K562 (cell line): ENCODE results near the gene BRCA1. TPM values are rescaled to one million over a fixed set of nuclear protein-coding genes. Genes with fewer than 3 reads are reported as not detected.

Experiments
- BRD9 ChIP-seq: fragments of 450-650 bp; IDR thresholded peaks from 2 replicates; pipeline ENCODE4 v1.6.1; 2018; ENCODE audit warnings: low read depth; ENCODE audit not compliant: partially characterized antibody
- CEBPZ ChIP-seq: fragments of 150-350 bp; IDR thresholded peaks from 2 replicates; pipeline ENCODE4 v1.6.1; 2014; ENCODE audit warnings: low read depth, mild to moderate bottlenecking, low read length, borderline replicate concordance
- E2F5 ChIP-seq: sonication (generic); formaldehyde crosslinking; IDR thresholded peaks from 2 replicates; pipeline ENCODE4 v1.8.0; 2022; ENCODE audit warnings: mild to moderate bottlenecking, missing genetic modification reagents
- ESRRA ChIP-seq: fragments of 450-650 bp; IDR thresholded peaks from 2 replicates; pipeline ENCODE4 v1.6.1; 2014; ENCODE audit warnings: low read depth, mild to moderate bottlenecking, moderate library complexity, borderline replicate concordance
- GABPA ChIP-seq: fragments of 200-800 bp; sonication (Bioruptor generic); conservative IDR thresholded peaks from 2 replicates; pipeline ENCODE4 v1.6.1; 2016; ENCODE audit warnings: low read depth, missing genetic modification characterization, missing compliant biosample characterization
- GATA2 ChIP-seq: sonication (generic); formaldehyde crosslinking; IDR thresholded peaks from 2 replicates; pipeline ENCODE4 v1.4.0; 2020; ENCODE audit warnings: mild to moderate bottlenecking, missing genetic modification reagents
- MED1 ChIP-seq: sonication (generic); formaldehyde crosslinking; IDR thresholded peaks from 2 replicates; pipeline ENCODE4 v1.8.1; 2023; ENCODE audit warnings: missing genetic modification reagents, borderline replicate concordance
- NCOA1 ChIP-seq: fragments of 450-650 bp; IDR thresholded peaks from 2 replicates; pipeline ENCODE4 v1.6.1; 2016; ENCODE audit warnings: low read depth
- RBM25 ChIP-seq: fragments of 200-400 bp; formaldehyde crosslinking; IDR thresholded peaks from 2 replicates; pipeline ENCODE4 v1.6.1; 2018; ENCODE audit warnings: low read length, low read depth, moderate library complexity; ENCODE audit not compliant: severe bottlenecking
- SMC3 ChIP-seq: conservative IDR thresholded peaks from 2 replicates; pipeline ENCODE4 v1.6.1; 2011; ENCODE audit warnings: low read depth, low read length, improper control_type of control experiment; ENCODE audit not compliant: insufficient read depth
- XRCC5 ChIP-seq: fragments of 200-400 bp; formaldehyde crosslinking; IDR thresholded peaks from 2 replicates; pipeline ENCODE4 v1.6.1; 2017; ENCODE audit warnings: low read depth, mild to moderate bottlenecking, low read length
- ZC3H8 ChIP-seq: fragments of 450-650 bp; IDR thresholded peaks from 2 replicates; pipeline ENCODE4 v1.6.1; 2017
- ZNF717 ChIP-seq: fragments of 250-450 bp; sonication (Bioruptor Pico); IDR thresholded peaks from 2 replicates; pipeline ENCODE4 v1.5.0; 2021
- polyA plus RNA-seq, 8 experiments: library from polyadenylated mRNA; depleted of rRNA in 4 of 8; stranded (reverse) in 5 of 8; unstranded in 3 of 8; fragments of >200 nt; fragmentation: Nextera tagmentation in 2 of 8; fragmentation: Illumina TruSeq in 1 of 8; extraction: Ambion mirVana in 2 of 8; extraction: Trizol in 1 of 8; gene quantifications; 2 replicates each; pipeline versions ENCODE4 v1.2.1 to v1.2.3, GENCODE V29; 2011 to 2014; ENCODE audit warnings: inconsistent platforms in 1 of 8, missing spikeins in 1 of 8
- total RNA-seq, 7 experiments: library from RNA; depleted of rRNA in 6 of 7; stranded (reverse); fragments of >200 nt in 6 of 7; fragmentation: Illumina TruSeq in 2 of 7; extraction: Trizol in 2 of 7; gene quantifications; 2 replicates each; pipeline versions ENCODE4 v1.2.1 to v1.2.3, GENCODE V29; 2011 to 2021; ENCODE audit warnings: low replicate concordance in 1 of 7

Gene BRCA1
- total and polyA plus RNA-seq, 9 of the 15 experiments (the other 6 are each of a cell fraction or from before 2014, with no cell fraction given): 25.9 to 95.3 (median 62.3) TPM

- TF ChIP-seq XRCC5 (no peak), GATA2 (CRISPR knock-in tag) (peak; percentile 29), MED1 (no peak), GABPA (peak; percentile 46), E2F5 (no peak), ZC3H8 (0 out of 2 replicates have a peak, but pooled peaks have one; percentile 25), ZNF717 (CRISPR knock-in tag) (no peak), SMC3 (peak; percentile 70), NCOA1 (no peak; the same call in 1 of the 2 replicates), RBM25 (no peak), ESRRA (peak; percentile 78), CEBPZ (no peak), BRD9 (peak; percentile 65)
Measured at GRCh38 chr17:43024407-43025289, 100.5 kb downstream of the BRCA1 start, which contains the start of gene RND2 (continued).
